Amniotic stem cell (primary cell): ENCODE data around the gene ARL6.

Source experiments
- DNase-seq: peaks from one replicate; lab custom pipeline; 2025; lab: John Stamatoyannopoulos, UW

Gene ARL6

DNA sequence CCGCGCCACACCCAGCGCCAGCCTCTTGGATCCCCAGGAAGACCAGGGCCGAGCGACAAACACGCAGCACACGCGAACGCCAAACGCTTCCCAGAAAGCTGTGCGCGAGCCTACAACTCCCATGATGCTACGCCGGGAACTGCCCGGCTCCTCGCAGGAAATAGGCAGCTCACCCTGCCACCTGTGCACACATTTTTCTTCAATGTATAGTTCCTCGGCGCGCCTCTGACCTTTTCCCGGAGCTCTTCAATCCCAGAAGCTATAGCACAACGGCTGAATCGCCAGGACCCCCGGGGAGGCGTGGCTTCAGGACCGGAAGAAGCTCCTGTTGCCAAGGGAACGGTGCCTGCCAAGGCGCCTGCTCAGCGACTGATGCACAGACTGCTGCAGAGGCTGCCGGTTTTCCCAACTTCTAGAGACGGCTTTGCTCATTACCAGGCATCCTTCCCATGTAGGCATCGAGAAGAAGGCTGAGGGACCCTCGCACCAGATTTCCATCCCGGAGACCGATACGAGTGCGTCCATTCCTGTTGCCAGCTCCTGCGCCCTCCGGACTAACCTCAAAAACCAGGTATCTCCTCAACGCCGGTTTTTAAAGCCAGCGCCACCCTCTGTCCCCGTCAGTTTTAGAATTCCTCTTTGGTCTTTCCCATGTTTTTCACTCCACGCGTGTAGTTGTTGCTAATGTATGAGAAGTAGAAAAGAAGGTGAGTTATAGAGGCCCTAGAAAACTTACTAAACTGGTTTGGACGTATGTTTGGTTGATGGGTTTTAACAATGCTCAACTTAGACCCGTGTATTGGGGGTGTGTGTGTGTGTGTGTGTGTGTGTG is at the start of gene ARL6:
TSS of gene ARL6 (plus strand) at position 352 of the 832 bp plus-strand sequence. CDS start 3,350 bp downstream, outside the sequence.
- peak; percentile 86 for DNase-seq

- peak; percentile 54 for DNase-seq
Observed at GRCh38 chr3:97719156-97719821, 45.3 kb upstream of the ARL6 start.

DNA sequence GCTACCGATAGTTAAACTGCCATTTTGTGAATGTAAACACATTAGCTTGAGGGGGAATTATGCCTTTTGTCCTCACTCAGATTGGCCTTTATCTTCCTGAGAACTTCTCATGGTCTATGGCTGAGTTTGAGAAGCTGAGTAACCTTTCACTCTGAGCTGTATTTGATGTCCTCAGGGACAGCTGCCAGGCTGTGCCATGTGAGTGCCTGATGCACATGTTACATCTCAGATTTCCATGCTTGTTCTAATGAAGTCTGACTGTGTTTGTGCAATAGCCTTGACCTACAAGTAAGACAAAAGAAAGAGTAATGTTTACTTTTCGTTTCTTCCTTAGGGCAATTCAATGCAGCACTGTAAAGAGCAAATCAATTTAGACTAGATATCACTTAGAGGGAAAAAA is 44.1 kb upstream of the ARL6 start:
- DNase-seq: no peak

DNA sequence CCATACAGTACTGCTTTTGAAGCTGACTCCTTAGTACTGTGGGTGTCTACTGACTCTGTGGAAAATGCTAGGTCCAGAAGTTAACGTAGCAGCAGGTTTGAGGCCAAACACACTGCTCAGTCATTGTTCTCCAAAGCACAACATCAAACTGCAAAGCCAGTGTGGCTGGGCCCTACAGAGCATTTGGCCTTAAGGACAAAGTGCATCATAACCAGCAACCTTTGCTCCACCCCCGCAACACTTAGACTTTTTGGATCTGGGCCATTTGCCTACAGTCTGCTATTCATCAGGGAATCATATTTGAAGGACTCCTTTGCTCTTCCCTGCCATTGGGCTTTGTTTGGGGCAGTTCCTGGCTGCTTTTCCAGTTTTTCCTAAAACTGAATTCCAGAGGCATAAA is 43.1 kb upstream of the ARL6 start:
- DNase-seq: no peak

DNA sequence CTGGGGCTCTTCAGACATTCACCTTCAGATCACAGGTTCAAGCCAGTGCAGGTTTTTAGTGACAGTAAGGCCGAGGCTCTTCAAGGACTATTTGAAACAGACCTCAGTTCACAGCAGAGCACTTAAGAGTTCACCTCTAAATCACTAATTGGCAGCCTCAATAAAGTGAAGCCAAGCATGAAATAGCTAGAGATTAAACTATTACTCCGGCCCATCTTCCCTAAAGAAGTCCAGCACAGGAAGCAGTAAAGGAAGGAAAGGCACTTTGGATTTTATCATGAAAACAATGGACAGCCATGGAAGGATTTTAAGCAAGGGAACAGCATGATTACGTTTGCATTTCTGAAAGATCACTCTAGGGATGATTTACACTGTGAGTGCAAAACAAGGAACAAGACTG is 27.6 kb upstream of the ARL6 start:
- DNase-seq: no peak

- no peak for DNase-seq
Observed at GRCh38 chr3:97738761-97739160, 25.8 kb upstream of the ARL6 start.

GRCh38 chr3:97742036-97742435 is 22.5 kb upstream of the ARL6 start:
- DNase-seq: no peak

DNA sequence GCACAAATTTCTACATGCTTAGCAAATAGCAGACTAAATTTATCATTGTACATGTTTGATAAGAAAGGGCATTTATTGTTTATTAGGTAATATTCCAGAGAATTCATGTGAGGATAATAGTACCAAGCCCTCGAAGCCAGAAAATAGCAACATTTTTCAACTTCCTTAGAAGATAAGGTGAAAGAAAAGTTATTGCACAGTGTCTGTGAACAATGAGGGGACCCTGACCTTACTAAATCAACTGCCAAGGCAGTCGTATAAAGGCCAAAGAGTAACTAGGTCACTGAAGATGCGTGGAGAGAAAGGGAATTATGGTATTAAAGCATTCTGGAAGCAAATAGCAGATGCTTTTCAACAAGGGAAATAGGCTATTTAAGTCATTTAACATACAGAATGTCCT is 20.3 kb upstream of the ARL6 start:
- no peak for DNase-seq

GRCh38 chr3:97763586-97764406 is 762 bp upstream of the ARL6 start:
- DNase-seq: no peak

GRCh38 chr3:97765336-97765735 is 778 bp downstream of the ARL6 start:
- DNase-seq: no peak

DNA sequence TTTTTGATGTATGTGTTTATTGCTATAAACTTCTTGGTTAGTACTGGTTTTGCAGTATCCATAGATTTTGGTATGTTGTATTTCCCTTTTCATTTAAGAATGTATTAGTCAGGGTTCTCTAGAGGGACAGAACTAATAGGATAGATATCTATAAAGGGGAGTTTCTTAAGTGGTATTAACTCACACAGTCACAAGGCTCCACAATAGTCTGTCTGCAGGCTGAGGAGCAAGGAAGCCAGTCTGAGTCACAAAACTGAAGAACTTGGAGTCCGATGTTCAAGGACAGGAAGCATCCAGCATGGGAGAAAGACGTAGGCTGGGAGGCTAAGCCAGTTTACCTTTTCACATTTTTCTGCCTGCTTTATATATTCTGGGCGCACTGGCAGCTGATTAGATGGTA is 8.4 kb downstream of the ARL6 start:
- no peak for DNase-seq

- no peak for DNase-seq
Observed at GRCh38 chr3:97778152-97778551, 13.6 kb downstream of the ARL6 start.

- DNase-seq: peak; percentile 46
Observed at GRCh38 chr3:97793420-97794019, 29.0 kb downstream of the ARL6 start.

DNA sequence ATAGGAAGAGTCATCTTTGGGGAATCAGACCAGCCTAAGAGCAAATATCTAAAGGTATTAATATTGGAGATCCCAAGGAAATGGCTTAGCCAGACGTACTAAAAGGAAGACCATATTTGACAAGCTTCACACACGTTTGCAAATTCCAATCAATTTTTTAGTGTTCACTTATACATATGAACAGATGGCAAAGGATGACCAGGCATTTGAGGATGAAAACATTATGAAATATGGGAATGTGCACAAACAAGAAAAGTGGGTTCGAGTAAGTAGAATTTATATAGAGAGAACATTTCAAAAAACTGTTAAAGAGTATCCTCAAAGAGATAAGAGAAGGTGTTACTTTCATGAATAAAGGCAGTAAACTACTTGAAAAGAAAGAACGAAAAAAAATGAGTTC is 31.4 kb downstream of the ARL6 start:
- DNase-seq: no peak

GRCh38 chr3:97804471-97804870 is 39.9 kb downstream of the ARL6 start:
- DNase-seq: no peak

GRCh38 chr3:97810779-97811390 is 46.3 kb downstream of the ARL6 start:
- no peak for DNase-seq

DNA sequence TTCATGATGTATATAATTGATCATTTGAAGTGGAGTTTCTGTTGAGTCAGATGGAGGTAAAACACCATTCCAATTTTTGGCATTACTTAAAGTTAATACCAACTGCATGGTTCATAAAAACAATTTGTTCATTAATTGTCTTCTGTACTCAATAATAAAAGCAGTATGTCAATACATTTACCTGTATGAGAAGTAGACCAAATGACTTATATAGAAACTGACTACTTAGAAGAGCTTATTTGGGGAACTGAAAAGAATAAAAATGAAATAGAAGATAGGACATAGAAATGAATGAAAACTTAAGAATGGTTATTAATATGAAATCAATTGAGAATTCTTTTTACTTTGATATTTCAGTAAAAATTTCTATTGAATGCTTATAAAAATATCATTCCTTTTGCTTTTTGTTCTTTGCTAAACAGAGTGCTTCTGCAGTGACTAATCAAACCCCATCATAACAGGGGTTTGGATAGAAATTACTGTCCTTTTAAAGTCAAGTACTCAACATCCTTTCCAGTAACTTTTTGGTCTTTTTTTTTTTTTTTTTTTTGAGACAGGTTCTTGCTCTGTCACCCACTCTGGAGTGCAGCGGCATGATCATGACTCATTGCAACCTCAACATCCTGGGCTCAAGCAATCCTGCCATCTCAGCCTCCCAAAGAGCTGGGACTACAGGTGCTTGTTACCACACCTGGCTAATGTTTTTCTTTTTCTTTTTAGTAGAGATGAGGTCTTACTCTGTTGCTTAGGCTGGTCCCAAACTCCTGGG is 50.8 kb downstream of the ARL6 start:
- no peak for DNase-seq

DNA sequence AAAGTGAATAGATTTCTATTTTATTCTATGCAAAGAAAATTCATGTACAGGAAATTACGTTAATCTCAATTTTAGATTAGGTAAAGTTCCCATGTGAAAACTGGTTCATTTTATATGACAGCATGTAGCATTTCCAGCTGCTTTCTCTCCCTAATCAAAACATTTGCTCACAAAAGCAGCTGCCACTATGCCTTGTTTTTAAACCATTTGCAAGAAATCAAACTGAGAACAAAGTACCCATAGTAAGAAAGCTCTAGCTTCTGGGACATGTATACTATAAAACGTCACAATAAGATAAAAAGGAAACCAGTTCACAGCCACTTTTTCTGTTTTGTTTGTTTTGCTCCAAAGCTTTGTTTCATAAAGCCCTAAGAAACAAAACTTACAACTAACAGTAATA is 52.3 kb downstream of the ARL6 start:
- no peak for DNase-seq

- DNase-seq: no peak
Observed at GRCh38 chr3:97817965-97818364, 53.4 kb downstream of the ARL6 start.

GRCh38 chr3:97820780-97821179 is 56.2 kb downstream of the ARL6 start:
- DNase-seq: no peak

GRCh38 chr3:97821287-97821773 is 56.8 kb downstream of the ARL6 start:
- DNase-seq: no peak
